Measurements from ENCODE around the gene EXOC1.
A peak's percentile ranks its signal among the peaks of the same experiment; 100 is the strongest.

EXOC1 gene

GRCh38 chr4:55910140-55910539 is 56.7 kb downstream of the EXOC1 start:
- TF ChIP-seq CTCF (IDR thresholded peaks at IDR 0.05; ENCODE audit: control insufficient read depth, extremely low read depth, insufficient read depth), result no peak
- H3K4me3 ChIP-seq (ENCODE audit: low read depth, low read length), result no peak overlapping the region
- no peak for DNase-seq (ENCODE audit: low read depth)

DNA sequence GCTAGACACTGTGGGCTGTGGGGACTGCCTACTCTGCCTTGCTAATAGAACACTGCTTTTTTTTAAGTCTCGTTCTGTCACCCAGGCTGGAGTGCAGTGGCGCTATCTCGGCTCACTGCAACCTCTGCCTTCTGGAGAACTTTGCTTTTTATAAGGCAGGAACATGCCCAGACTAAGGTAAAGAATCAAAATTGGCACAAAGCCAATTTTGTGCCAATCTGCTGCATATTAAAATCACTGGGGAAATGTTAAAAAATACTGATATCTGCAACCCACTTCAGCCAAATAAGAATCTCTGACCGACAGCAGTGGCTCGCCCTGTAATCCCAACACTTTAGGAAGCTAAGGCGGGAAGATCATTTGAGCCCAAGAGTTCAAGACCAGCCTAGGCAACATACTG is 58.8 kb downstream of the EXOC1 start:
- TF ChIP-seq CTCF (IDR thresholded peaks at IDR 0.05; ENCODE audit: control insufficient read depth, extremely low read depth, insufficient read depth), result no peak
- DNase-seq (ENCODE audit: low read depth), result peak; percentile 11
- no peak overlapping the region for H3K4me3 ChIP-seq (ENCODE audit: low read depth, low read length)

- TF ChIP-seq CTCF (IDR thresholded peaks at IDR 0.05; ENCODE audit: control insufficient read depth, extremely low read depth, insufficient read depth), result no peak
- no peak overlapping the region for H3K4me3 ChIP-seq (ENCODE audit: low read depth, low read length)
- no peak for DNase-seq (ENCODE audit: low read depth)
Measured at GRCh38 chr4:55920571-55920970, 67.1 kb downstream of the EXOC1 start.

GRCh38 chr4:55921093-55921492 is 67.6 kb downstream of the EXOC1 start:
- TF ChIP-seq CTCF (IDR thresholded peaks at IDR 0.05; ENCODE audit: control insufficient read depth, extremely low read depth, insufficient read depth), result no peak
- H3K4me3 ChIP-seq (ENCODE audit: low read depth, low read length), result no peak overlapping the region
- no peak for DNase-seq (ENCODE audit: low read depth)

DNA sequence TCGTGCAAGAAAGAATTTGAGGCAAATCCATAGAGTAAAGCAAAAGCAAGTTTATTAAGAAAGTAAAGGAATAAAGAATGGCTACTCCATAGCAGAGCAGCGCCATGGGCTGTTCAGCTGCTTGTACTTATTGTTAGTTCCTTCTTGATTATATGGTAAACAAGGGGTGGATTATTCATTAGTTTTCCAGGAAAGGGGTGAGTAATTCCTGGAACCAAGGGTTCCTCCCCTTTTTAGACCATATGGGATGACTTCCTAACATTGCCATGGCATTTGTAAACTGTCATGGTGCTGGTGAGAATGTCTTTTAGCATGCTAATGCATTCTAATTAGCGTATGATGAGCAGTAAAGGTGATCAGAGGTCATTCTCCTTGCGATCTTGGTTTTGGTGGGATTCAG is 71.8 kb downstream of the EXOC1 start:
- no peak overlapping the region for H3K4me3 ChIP-seq (ENCODE audit: low read depth, low read length)
- DNase-seq (ENCODE audit: low read depth), result no peak
- TF ChIP-seq CTCF (IDR thresholded peaks at IDR 0.05; ENCODE audit: control insufficient read depth, extremely low read depth, insufficient read depth), result no peak

DNA sequence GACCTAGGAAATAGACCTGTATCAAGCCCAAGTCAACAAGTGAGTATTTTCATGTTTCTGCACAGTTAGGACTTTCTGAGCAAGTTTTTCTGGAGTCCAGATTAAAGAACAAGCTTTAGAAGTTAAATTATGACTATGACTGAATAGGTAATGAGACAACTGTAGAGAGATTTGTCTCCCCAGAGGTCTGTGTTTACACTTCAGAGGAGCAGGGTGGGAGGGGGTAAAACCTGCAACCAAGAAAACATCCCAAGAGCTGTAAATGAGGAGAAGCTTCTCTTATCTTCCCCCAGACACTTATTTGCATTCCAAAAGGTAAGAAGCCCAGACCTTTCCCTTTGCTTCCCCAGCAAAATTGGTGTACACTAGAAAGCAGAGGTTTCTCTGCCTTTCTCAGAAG is 73.2 kb downstream of the EXOC1 start:
- TF ChIP-seq CTCF (IDR thresholded peaks at IDR 0.05; ENCODE audit: control insufficient read depth, extremely low read depth, insufficient read depth), result no peak
- no peak overlapping the region for H3K4me3 ChIP-seq (ENCODE audit: low read depth, low read length)
- DNase-seq (ENCODE audit: low read depth), result no peak

GRCh38 chr4:55927803-55928437 is 74.5 kb downstream of the EXOC1 start:
- TF ChIP-seq CTCF (IDR thresholded peaks at IDR 0.05; ENCODE audit: control insufficient read depth, extremely low read depth, insufficient read depth), result no peak
- no peak for DNase-seq (ENCODE audit: low read depth)
- H3K4me3 ChIP-seq (ENCODE audit: low read depth, low read length), result no peak overlapping the region

Measured in LNCaP clone FGC (cell line).